Measurements from ENCODE around the gene FBXL17. TPM values are rescaled to one million over a fixed set of nuclear protein-coding genes. Genes with fewer than 3 reads are reported as not detected.

FBXL17 gene
- total and polyA plus RNA-seq, 4 donors = 2.1 to 14.1 (median 6.3) TPM

GRCh38 chr5:107813559-107813958 is 568.3 kb downstream of the FBXL17 start:
- Histone ChIP-seq H3K4me1 (ENCODE audit: control insufficient read depth in 4 of 4, insufficient read depth in 4 of 4, low read length in 3 of 4) (no peaks in the 10 kb centered on the region), H3K9ac (ENCODE audit: low read depth in 1 of 2, low read length in 2 of 2) (no peak overlapping the region), H3K36me3 (ENCODE audit: control insufficient read depth in 4 of 4, insufficient read depth in 3 of 4, low read depth in 1 of 4, low read length in 3 of 4) (no peaks in the 10 kb centered on the region), H3K27ac (ENCODE audit: low read depth in 1 of 2, low read length in 2 of 2) (no peak overlapping the region), H3K9me3 (ENCODE audit: control insufficient read depth in 4 of 4, low read length in 3 of 4) (no peaks in the 10 kb centered on the region), H3K4me3 (ENCODE audit: low read depth in 1 of 3, low read length in 3 of 3) (no peak overlapping the region), H3K27me3 (ENCODE audit: control insufficient read depth in 4 of 4, insufficient read depth in 4 of 4, low read length in 3 of 4) (no peaks in the 10 kb centered on the region)
- DNase-seq (ENCODE audit: low spot score) = no peak
- WGBS = 85% methylated on average over 4 of the region's 4 CpGs
- TF ChIP-seq ZBTB33 (IDR thresholded peaks at IDR 0.05) (no peak), FOXA2 (IDR thresholded peaks at IDR 0.05) (no peak), SP1 (IDR thresholded peaks at IDR 0.05) (no peak), EGR1 (IDR thresholded peaks at IDR 0.05; ENCODE audit: low read depth in 2 of 2) (no peak), HNF4A (conservative IDR thresholded peaks at IDR 0.05) (no peak), TAF1 (conservative IDR thresholded peaks at IDR 0.05) (no peak), FOXA1 (IDR thresholded peaks at IDR 0.05) (no peak), JUND (IDR thresholded peaks at IDR 0.05) (no peak), REST (IDR thresholded peaks at IDR 0.05) (no peak), HNF4G (IDR thresholded peaks at IDR 0.05) (no peak), ATF3 (IDR thresholded peaks at IDR 0.05) (no peak)
- TF ChIP-seq, protein P1, sequence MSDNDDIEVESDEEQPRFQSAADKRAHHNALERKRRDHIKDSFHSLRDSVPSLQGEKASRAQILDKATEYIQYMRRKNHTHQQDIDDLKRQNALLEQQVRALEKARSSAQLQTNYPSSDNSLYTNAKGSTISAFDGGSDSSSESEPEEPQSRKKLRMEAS (IDR thresholded peaks at IDR 0.05) = no peak

GRCh38 chr5:107812570-107813141 is 569.2 kb downstream of the FBXL17 start:
- Histone ChIP-seq H3K4me3 (ENCODE audit: low read depth in 1 of 3, low read length in 3 of 3) (no peak overlapping the region), H3K27ac (ENCODE audit: low read depth in 1 of 2, low read length in 2 of 2) (no peak overlapping the region), H3K27me3 (ENCODE audit: control insufficient read depth in 4 of 4, insufficient read depth in 4 of 4, low read length in 3 of 4) (no peaks in the 10 kb centered on the region), H3K36me3 (ENCODE audit: control insufficient read depth in 4 of 4, insufficient read depth in 3 of 4, low read depth in 1 of 4, low read length in 3 of 4) (no peaks in the 10 kb centered on the region), H3K9me3 (ENCODE audit: control insufficient read depth in 4 of 4, low read length in 3 of 4) (no peaks in the 10 kb centered on the region), H3K4me1 (ENCODE audit: control insufficient read depth in 4 of 4, insufficient read depth in 4 of 4, low read length in 3 of 4) (no peaks in the 10 kb centered on the region), H3K9ac (ENCODE audit: low read depth in 1 of 2, low read length in 2 of 2) (no peak overlapping the region)
- no peak for DNase-seq (ENCODE audit: low spot score)
- TF ChIP-seq EGR1 (IDR thresholded peaks at IDR 0.05; ENCODE audit: low read depth in 2 of 2) (no peak), FOXA1 (IDR thresholded peaks at IDR 0.05) (no peak), TAF1 (conservative IDR thresholded peaks at IDR 0.05) (no peak), HNF4G (IDR thresholded peaks at IDR 0.05) (no peak), JUND (IDR thresholded peaks at IDR 0.05) (no peak), YY1 (IDR thresholded peaks at IDR 0.05) (no peak)
- WGBS = 81% methylated on average over 8 of the region's 8 CpGs

Data from liver (tissue), 9 donors.